ENCODE data around the gene PDGFA.
A peak's percentile ranks its signal among the peaks of the same experiment; 100 is the strongest.

PDGFA gene

GRCh38 chr7:512541-513311 is 6.9 kb downstream of the PDGFA start:
- H3K9me3 ChIP-seq (replicated peaks; ENCODE audit: low read length): no peaks in the 10 kb centered on the region
- H3K9ac ChIP-seq (ENCODE audit: low read depth, low read length): peak overlapping the region; percentile 63
- H3K4me2 ChIP-seq (ENCODE audit: low read length): peak overlapping the region; percentile 52
- peaks cover 23% of the 10 kb centered on the region for H3K36me3 ChIP-seq (ENCODE audit: insufficient read depth, low read length)
- H3K27me3 ChIP-seq (ENCODE audit: control insufficient read depth, insufficient read depth, low read length): no peaks in the 10 kb centered on the region
- H3K4me1 ChIP-seq (ENCODE audit: control insufficient read depth, insufficient read depth, low read length): peaks cover 29% of the 10 kb centered on the region
- H3K4me3 ChIP-seq (ENCODE audit: low read length): no peak overlapping the region

DNA sequence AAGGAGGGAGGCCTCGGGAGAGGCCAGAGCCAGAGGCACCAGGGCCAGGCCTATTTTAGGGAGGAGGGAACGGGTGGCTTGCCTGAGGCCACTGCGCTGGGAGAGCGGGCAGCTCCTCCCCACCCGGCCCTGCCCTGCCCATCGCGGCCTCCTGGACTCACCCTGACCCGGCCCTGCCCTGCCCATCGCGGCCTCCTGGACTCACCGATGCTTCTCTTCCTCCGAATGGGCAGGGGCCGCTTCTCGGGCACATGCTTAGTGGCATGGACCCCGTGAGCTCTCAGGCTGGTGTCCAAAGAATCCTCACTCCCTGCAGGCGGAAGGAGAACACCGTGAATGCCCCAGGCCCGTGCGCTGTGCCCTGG is 7.5 kb downstream of the PDGFA start:
- Histone ChIP-seq H3K4me2 (ENCODE audit: low read length) (no peak overlapping the region), H3K4me1 (ENCODE audit: control insufficient read depth, insufficient read depth, low read length) (peaks cover 29% of the 10 kb centered on the region), H3K4me3 (ENCODE audit: low read length) (no peak overlapping the region), H3K36me3 (ENCODE audit: insufficient read depth, low read length) (peaks cover 23% of the 10 kb centered on the region), H3K27me3 (ENCODE audit: control insufficient read depth, insufficient read depth, low read length) (no peaks in the 10 kb centered on the region), H3K9ac (ENCODE audit: low read depth, low read length) (no peak overlapping the region), H3K9me3 (replicated peaks; ENCODE audit: low read length) (no peaks in the 10 kb centered on the region)

- peaks cover 29% of the 10 kb centered on the region for H3K4me1 ChIP-seq (ENCODE audit: control insufficient read depth, insufficient read depth, low read length)
- H3K9ac ChIP-seq (ENCODE audit: low read depth, low read length): no peak overlapping the region
- no peak overlapping the region for H3K4me2 ChIP-seq (ENCODE audit: low read length)
- no peaks in the 10 kb centered on the region for H3K9me3 ChIP-seq (replicated peaks; ENCODE audit: low read length)
- H3K4me3 ChIP-seq (ENCODE audit: low read length): no peak overlapping the region
- H3K36me3 ChIP-seq (ENCODE audit: insufficient read depth, low read length): peaks cover 26% of the 10 kb centered on the region
- H3K27me3 ChIP-seq (ENCODE audit: control insufficient read depth, insufficient read depth, low read length): no peaks in the 10 kb centered on the region
These were observed 8.0 kb downstream of the PDGFA start for GRCh38 chr7:511476-512145.

DNA sequence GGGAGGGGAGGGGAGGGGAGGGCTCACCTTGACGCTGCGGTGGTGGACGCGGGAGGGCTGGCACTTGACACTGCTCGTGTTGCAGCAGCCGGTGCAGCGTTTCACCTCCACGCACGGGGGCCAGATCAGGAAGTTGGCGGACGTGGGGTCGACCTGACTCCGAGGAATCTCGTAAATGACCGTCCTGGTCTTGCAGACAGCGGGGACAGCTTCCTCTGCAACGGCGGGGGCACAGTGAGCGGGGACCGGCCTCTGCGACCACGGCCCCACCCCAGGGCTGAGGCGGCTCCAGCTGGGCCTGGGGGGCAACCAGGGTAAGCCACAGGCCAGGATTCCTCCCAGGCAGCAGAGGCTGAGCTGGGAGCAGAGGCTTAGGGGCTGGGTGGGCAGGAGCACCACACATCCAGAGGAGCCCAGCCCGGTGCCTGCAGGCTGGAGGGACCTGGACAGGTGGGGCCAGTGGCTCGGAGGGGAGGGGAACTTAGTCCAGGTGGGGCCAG is 8.8 kb downstream of the PDGFA start:
- H3K4me1 ChIP-seq (ENCODE audit: control insufficient read depth, insufficient read depth, low read length): peaks cover 29% of the 10 kb centered on the region
- no peaks in the 10 kb centered on the region for H3K27me3 ChIP-seq (ENCODE audit: control insufficient read depth, insufficient read depth, low read length)
- no peak overlapping the region for H3K4me3 ChIP-seq (ENCODE audit: low read length)
- H3K9ac ChIP-seq (ENCODE audit: low read depth, low read length): no peak overlapping the region
- no peaks in the 10 kb centered on the region for H3K9me3 ChIP-seq (replicated peaks; ENCODE audit: low read length)
- H3K4me2 ChIP-seq (ENCODE audit: low read length): no peak overlapping the region
- peaks cover 29% of the 10 kb centered on the region for H3K36me3 ChIP-seq (ENCODE audit: insufficient read depth, low read length)

GRCh38 chr7:510131-510481 is 9.5 kb downstream of the PDGFA start:
- Histone ChIP-seq H3K27me3 (ENCODE audit: control insufficient read depth, insufficient read depth, low read length) (no peaks in the 10 kb centered on the region), H3K4me2 (ENCODE audit: low read length) (no peak overlapping the region), H3K9me3 (replicated peaks; ENCODE audit: low read length) (no peaks in the 10 kb centered on the region), H3K9ac (ENCODE audit: low read depth, low read length) (no peak overlapping the region), H3K4me3 (ENCODE audit: low read length) (no peak overlapping the region), H3K4me1 (ENCODE audit: control insufficient read depth, insufficient read depth, low read length) (peaks cover 25% of the 10 kb centered on the region), H3K36me3 (ENCODE audit: insufficient read depth, low read length) (peaks cover 34% of the 10 kb centered on the region)

DNA sequence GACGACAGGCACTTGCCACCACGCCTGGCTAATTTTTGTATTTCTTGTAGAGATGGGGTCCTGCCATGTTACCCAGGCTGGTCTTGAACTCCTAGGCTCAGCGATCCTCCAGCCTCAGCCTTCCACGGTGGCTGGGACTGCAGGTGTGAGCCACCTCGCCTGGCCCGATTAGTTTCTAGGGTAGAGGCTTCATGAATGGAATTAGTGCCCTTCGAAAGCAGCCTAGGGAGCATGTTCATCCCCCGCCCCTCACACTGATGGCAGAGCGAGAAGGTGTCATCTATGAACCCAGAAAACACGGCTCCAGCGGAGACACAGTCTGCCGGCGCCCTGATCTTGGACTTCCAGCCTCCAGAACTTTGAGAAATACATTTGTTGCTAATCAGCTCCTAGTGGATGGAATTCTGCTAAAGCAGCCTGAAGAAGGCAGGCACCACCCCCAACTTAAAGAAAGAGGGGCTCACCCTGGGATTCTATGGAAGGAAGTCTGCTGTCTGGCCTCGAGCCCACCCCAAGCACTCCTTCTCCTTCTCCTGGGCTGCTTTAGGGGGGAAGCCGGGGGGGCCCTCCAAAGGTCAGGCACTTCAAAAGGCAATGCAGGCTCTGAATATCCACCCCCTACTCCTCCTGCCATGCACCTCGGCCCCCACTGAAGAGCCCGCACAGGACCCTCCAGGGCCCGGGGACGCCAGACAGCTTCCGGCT is 10.1 kb downstream of the PDGFA start:
- Histone ChIP-seq H3K4me3 (ENCODE audit: low read length) (no peak overlapping the region), H3K4me2 (ENCODE audit: low read length) (no peak overlapping the region), H3K36me3 (ENCODE audit: insufficient read depth, low read length) (peaks cover 32% of the 10 kb centered on the region), H3K9ac (ENCODE audit: low read depth, low read length) (no peak overlapping the region), H3K27me3 (ENCODE audit: control insufficient read depth, insufficient read depth, low read length) (no peaks in the 10 kb centered on the region), H3K4me1 (ENCODE audit: control insufficient read depth, insufficient read depth, low read length) (peaks cover 20% of the 10 kb centered on the region), H3K9me3 (replicated peaks; ENCODE audit: low read length) (no peaks in the 10 kb centered on the region)

- H3K9me3 ChIP-seq (replicated peaks; ENCODE audit: low read length): no peaks in the 10 kb centered on the region
- no peaks in the 10 kb centered on the region for H3K27me3 ChIP-seq (ENCODE audit: control insufficient read depth, insufficient read depth, low read length)
- no peak overlapping the region for H3K4me2 ChIP-seq (ENCODE audit: low read length)
- H3K4me3 ChIP-seq (ENCODE audit: low read length): no peak overlapping the region
- peaks cover 10% of the 10 kb centered on the region for H3K4me1 ChIP-seq (ENCODE audit: control insufficient read depth, insufficient read depth, low read length)
- H3K36me3 ChIP-seq (ENCODE audit: insufficient read depth, low read length): peaks cover 28% of the 10 kb centered on the region
- H3K9ac ChIP-seq (ENCODE audit: low read depth, low read length): no peak overlapping the region
These were observed 11.0 kb downstream of the PDGFA start for GRCh38 chr7:508461-509170.

GRCh38 chr7:507623-508300 is 11.9 kb downstream of the PDGFA start:
- peaks cover 2% of the 10 kb centered on the region for H3K4me1 ChIP-seq (ENCODE audit: control insufficient read depth, insufficient read depth, low read length)
- peaks cover 28% of the 10 kb centered on the region for H3K36me3 ChIP-seq (ENCODE audit: insufficient read depth, low read length)
- H3K9me3 ChIP-seq (replicated peaks; ENCODE audit: low read length): no peaks in the 10 kb centered on the region
- no peak overlapping the region for H3K9ac ChIP-seq (ENCODE audit: low read depth, low read length)
- no peaks in the 10 kb centered on the region for H3K27me3 ChIP-seq (ENCODE audit: control insufficient read depth, insufficient read depth, low read length)
- H3K4me3 ChIP-seq (ENCODE audit: low read length): no peak overlapping the region
- H3K4me2 ChIP-seq (ENCODE audit: low read length): no peak overlapping the region

- H3K4me2 ChIP-seq (ENCODE audit: low read length): no peak overlapping the region
- no peaks in the 10 kb centered on the region for H3K27me3 ChIP-seq (ENCODE audit: control insufficient read depth, insufficient read depth, low read length)
- H3K9ac ChIP-seq (ENCODE audit: low read depth, low read length): no peak overlapping the region
- peaks cover 26% of the 10 kb centered on the region for H3K36me3 ChIP-seq (ENCODE audit: insufficient read depth, low read length)
- no peaks in the 10 kb centered on the region for H3K4me1 ChIP-seq (ENCODE audit: control insufficient read depth, insufficient read depth, low read length)
- H3K9me3 ChIP-seq (replicated peaks; ENCODE audit: low read length): no peaks in the 10 kb centered on the region
- H3K4me3 ChIP-seq (ENCODE audit: low read length): no peak overlapping the region
These were observed 12.6 kb downstream of the PDGFA start for GRCh38 chr7:506921-507622.

DNA sequence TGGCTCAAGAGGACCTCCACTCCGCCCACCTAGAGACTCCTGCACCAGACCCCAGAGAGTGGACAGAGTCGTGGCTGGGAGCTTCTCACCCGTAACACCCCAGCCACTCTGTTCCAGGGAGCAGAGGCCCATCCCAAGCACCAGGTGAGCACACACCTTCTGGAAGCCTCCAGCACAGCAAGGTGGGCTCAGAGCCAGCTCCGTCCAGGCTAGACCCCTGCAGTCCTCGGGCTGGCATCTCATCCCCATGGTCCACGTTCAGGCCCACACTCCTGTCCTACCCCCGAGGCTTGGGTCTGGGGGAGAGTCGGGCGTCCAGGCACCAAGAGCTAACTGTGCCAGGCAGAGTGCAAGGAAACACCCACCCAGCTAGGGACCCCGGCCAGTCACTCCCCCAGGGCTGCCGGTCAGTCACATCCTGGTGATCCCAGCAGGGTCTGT is 13.2 kb downstream of the PDGFA start:
- H3K9me3 ChIP-seq (replicated peaks; ENCODE audit: low read length): no peaks in the 10 kb centered on the region
- H3K9ac ChIP-seq (ENCODE audit: low read depth, low read length): no peak overlapping the region
- no peak overlapping the region for H3K4me2 ChIP-seq (ENCODE audit: low read length)
- H3K27me3 ChIP-seq (ENCODE audit: control insufficient read depth, insufficient read depth, low read length): no peaks in the 10 kb centered on the region
- H3K4me3 ChIP-seq (ENCODE audit: low read length): no peak overlapping the region
- no peaks in the 10 kb centered on the region for H3K4me1 ChIP-seq (ENCODE audit: control insufficient read depth, insufficient read depth, low read length)
- peaks cover 26% of the 10 kb centered on the region for H3K36me3 ChIP-seq (ENCODE audit: insufficient read depth, low read length)
